Endodermal cell (in vitro differentiated cells): ENCODE data around the gene ANGPTL4. TPM values are rescaled to one million over a fixed set of nuclear protein-coding genes. Genes with fewer than 3 reads are reported as not detected.

Experiments
- DNase-seq: peaks from one replicate; pipeline ENCODE4 v3.0.0-alpha.2; 2017
- H3K27ac ChIP-seq: 2 replicates; pipeline ENCODE4 v1.5.1; 2013; ENCODE audit warnings: mild to moderate bottlenecking, low read depth, low read length, moderate library complexity
- H3K27me3 ChIP-seq: 2 replicates; pipeline ENCODE4 v1.6.1; 2013; ENCODE audit warnings: mild to moderate bottlenecking, low read length, moderate library complexity; ENCODE audit not compliant: insufficient read depth, control insufficient read depth, poor library complexity, severe bottlenecking
- H3K36me3 ChIP-seq: 2 replicates; pipeline ENCODE4 v1.7.0; 2013; ENCODE audit warnings: mild to moderate bottlenecking, low read length, moderate library complexity; ENCODE audit not compliant: control insufficient read depth, insufficient read depth
- H3K4me1 ChIP-seq: one replicate; pipeline ENCODE4 v1.7.0; 2013; ENCODE audit warnings: low read length; ENCODE audit not compliant: control insufficient read depth, insufficient read depth
- H3K4me3 ChIP-seq: 2 replicates; pipeline ENCODE4 v1.5.1; 2013; ENCODE audit warnings: mild to moderate bottlenecking, low read length, moderate library complexity
- H3K9ac ChIP-seq: 2 replicates; pipeline ENCODE4 v1.6.1; 2013; ENCODE audit warnings: mild to moderate bottlenecking, low read length, moderate library complexity; ENCODE audit not compliant: poor library complexity, severe bottlenecking; ENCODE audit errors: extremely low read depth
- H3K9me3 ChIP-seq: 2 replicates; pipeline ENCODE4 v1.6.1; 2013; ENCODE audit warnings: mild to moderate bottlenecking, low read length, moderate library complexity; ENCODE audit not compliant: control insufficient read depth
- H3K27ac Mint-ChIP-seq: 2 replicates; pipeline ENCODE4 v1.8.0; 2020; ENCODE audit warnings: mixed read lengths
- H3K27me3 Mint-ChIP-seq: 2 replicates; pipeline ENCODE4 v1.8.0; 2021; ENCODE audit warnings: mild to moderate bottlenecking, mixed read lengths; ENCODE audit not compliant: insufficient read depth
- H3K36me3 Mint-ChIP-seq: 2 replicates; pipeline ENCODE4 v1.8.0; 2020; ENCODE audit warnings: low read depth, mixed read lengths
- H3K4me1 Mint-ChIP-seq: 2 replicates; pipeline ENCODE4 v1.8.0; 2020; ENCODE audit warnings: mixed read lengths
- H3K4me3 Mint-ChIP-seq: 2 replicates; pipeline ENCODE4 v1.8.0; 2020; ENCODE audit warnings: mild to moderate bottlenecking, moderate library complexity, mixed read lengths
- H3K9me3 Mint-ChIP-seq: 2 replicates; pipeline ENCODE4 v1.8.0; 2020; ENCODE audit warnings: mild to moderate bottlenecking, mixed read lengths
- WGBS, 2 experiments: methylation state at CpG; one replicate each; pipeline versions ENCODE4 v1.1.5 to v1.1.7; 2013; ENCODE audit warnings: missing lambda C conversion rate in 2 of 2, mixed read lengths in 1 of 2; ENCODE audit not compliant: insufficient coverage in 1 of 2, insufficient read length in 1 of 2; 5-methylcytosine and 5-hydroxymethylcytosine counted together
- total RNA-seq, 2 donors: library from RNA; stranded (reverse); fragmentation: NEBNext Ultra II Directional in 1 of 2; extraction: Animal tissue kit (Norgen Biotek cat#: 25700) in 1 of 2; gene quantifications; 2 replicates in 1 of 2; 3 replicates in 1 of 2; pipeline ENCODE4 v1.2.1, GENCODE V29; 2021
- TF ChIP-seq, protein P1 (sequence below): fragments of 200-600 bp; sonication (generic); conservative IDR thresholded peaks from 2 replicates; pipeline ENCODE4 v1.5.0; 2021; ENCODE audit warnings: antibody characterized with exemption, mild to moderate bottlenecking

The ANGPTL4 gene
- total RNA-seq, 2 donors from 2014 or later: 10.9 to 13.2 TPM

DNA sequence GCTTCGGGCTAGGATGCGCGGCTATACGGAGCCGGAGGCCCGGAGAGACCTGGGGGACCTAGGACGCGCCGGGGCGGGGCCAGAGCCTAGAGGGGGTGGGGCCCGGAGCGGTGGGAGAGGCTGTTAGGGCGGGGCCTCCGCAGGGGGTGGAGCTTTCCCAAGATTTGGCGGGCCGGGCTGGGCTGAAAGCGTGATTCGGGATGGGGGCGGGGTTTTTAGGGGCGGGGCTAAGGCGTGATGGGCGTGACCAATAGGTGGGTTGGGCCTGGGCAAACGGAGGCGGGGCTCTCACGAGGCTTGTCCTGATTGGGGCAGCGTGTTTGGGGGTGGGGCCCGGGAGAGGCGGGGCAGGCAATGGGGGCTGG is 26.6 kb downstream of the ANGPTL4 start:
- Mint-ChIP-seq H3K4me1 (peaks cover 7% of the 10 kb centered on the region), H3K9me3 (peaks cover 14% of the 10 kb centered on the region), H3K27me3 (no peaks in the 10 kb centered on the region), H3K27ac (peak overlapping the region; percentile 52), H3K36me3 (peaks cover 24% of the 10 kb centered on the region), H3K4me3 (peak overlapping the region; percentile 79)
- H3K27ac ChIP-seq: peak overlapping the region; percentile 100
- TF ChIP-seq, protein P1, sequence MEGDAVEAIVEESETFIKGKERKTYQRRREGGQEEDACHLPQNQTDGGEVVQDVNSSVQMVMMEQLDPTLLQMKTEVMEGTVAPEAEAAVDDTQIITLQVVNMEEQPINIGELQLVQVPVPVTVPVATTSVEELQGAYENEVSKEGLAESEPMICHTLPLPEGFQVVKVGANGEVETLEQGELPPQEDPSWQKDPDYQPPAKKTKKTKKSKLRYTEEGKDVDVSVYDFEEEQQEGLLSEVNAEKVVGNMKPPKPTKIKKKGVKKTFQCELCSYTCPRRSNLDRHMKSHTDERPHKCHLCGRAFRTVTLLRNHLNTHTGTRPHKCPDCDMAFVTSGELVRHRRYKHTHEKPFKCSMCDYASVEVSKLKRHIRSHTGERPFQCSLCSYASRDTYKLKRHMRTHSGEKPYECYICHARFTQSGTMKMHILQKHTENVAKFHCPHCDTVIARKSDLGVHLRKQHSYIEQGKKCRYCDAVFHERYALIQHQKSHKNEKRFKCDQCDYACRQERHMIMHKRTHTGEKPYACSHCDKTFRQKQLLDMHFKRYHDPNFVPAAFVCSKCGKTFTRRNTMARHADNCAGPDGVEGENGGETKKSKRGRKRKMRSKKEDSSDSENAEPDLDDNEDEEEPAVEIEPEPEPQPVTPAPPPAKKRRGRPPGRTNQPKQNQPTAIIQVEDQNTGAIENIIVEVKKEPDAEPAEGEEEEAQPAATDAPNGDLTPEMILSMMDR: no peak
- peaks cover 10% of the 10 kb centered on the region for H3K36me3 ChIP-seq
- peak; percentile 100 for DNase-seq
- peak overlapping the region; percentile 98 for H3K9ac ChIP-seq
- whole genome bisulfite sequencing, 2 experiments: 0% methylated on average over 27 of the region's 28 CpGs; no CpG with 5 or more reads in 1 of the 2 experiments
- H3K4me3 ChIP-seq: peak overlapping the region; percentile 81
- peaks cover 11% of the 10 kb centered on the region for H3K4me1 ChIP-seq
- peaks cover 15% of the 10 kb centered on the region for H3K9me3 ChIP-seq
- H3K27me3 ChIP-seq: no peaks in the 10 kb centered on the region

DNA sequence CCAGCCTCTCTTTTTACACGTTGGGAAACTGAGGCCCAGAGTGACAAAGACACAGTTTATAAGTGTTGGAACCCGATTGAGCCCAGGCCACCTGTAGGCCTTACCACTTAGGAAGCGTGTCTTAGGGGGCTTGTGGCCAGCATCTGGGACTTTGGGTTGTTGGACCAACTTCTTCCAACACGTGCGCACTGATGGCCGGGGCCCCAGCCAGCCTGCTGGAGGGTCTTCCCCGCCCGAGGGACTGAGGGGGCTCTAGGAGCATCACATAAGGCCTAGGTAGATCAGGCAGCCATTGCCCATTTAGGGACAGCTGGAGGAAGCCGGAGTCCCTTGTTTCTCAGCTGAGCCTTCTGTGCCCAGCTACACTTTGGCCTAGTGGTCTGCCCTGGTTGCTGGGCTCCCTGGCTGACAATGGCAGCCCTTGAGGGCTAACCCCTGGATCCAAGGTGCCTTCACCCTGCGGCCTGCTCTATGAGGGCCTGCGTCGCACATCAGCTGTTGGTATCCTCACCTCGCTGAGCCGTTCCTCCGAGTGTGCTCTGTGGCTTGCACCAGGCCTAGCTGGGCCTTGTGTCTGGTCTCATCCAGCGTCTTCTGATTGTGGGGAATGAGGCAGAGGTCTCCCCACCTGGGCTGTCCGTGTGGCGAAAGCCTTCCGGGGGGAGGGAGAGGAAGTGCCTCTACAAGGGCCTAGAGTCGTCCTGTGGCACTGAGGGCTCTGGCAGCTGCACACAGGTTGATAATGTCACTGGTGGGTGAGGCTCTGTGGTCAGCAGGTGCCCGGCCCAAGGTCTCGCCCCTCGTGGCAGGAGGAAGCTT is 27.5 kb downstream of the ANGPTL4 start:
- H3K4me1 Mint-ChIP-seq: peaks cover 4% of the 10 kb centered on the region
- H3K36me3 ChIP-seq: peaks cover 10% of the 10 kb centered on the region
- H3K9me3 ChIP-seq: peaks cover 10% of the 10 kb centered on the region
- no peak overlapping the region for H3K9ac ChIP-seq
- H3K36me3 Mint-ChIP-seq: peaks cover 27% of the 10 kb centered on the region
- H3K27me3 Mint-ChIP-seq: no peaks in the 10 kb centered on the region
- H3K27ac ChIP-seq: no peak overlapping the region
- TF ChIP-seq, protein P1: no peak
- no peak for DNase-seq
- H3K27ac Mint-ChIP-seq: peak overlapping the region; percentile 68
- peak overlapping the region; percentile 79 for H3K4me3 Mint-ChIP-seq
- WGBS, 2 experiments: 88 to 89% methylated on average over 19 to 23 of the region's 23 CpGs
- H3K4me1 ChIP-seq: peaks cover 11% of the 10 kb centered on the region
- peaks cover 9% of the 10 kb centered on the region for H3K9me3 Mint-ChIP-seq
- peak overlapping the region; percentile 79 for H3K4me3 ChIP-seq
- no peaks in the 10 kb centered on the region for H3K27me3 ChIP-seq

DNA sequence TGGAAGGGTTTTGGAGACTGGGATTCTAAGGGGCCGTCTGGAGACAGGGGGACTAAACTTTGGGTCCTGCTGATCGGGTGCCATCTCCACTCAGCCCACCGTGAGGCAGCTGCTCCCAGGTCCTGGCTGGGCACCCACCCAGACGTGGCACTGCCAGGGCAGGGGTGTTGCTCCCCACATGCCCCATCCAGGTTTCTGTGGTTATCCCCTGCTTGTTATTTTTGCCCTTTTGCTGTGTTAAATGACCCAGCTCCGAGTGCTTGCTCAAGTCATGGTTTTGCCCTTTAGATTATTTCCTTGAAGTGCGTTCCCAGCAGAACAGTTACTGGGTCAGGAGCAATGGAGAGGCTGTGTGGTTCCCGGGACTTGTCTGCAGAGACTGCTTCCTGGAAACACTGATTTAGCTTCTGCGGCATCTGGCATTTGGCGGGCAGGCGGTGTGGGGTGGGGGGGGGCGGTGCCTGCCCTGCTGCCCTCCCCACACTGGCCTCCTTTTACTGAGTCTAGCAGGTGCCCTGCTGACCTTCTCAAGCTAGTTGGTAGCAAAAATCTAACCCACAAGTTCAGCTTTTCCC is 28.1 kb downstream of the ANGPTL4 start:
- no peak overlapping the region for H3K9ac ChIP-seq
- H3K27me3 ChIP-seq: no peaks in the 10 kb centered on the region
- peak overlapping the region; percentile 68 for H3K27ac Mint-ChIP-seq
- H3K4me3 ChIP-seq: no peak overlapping the region
- H3K4me1 ChIP-seq: peaks cover 11% of the 10 kb centered on the region
- peaks cover 3% of the 10 kb centered on the region for H3K9me3 ChIP-seq
- H3K9me3 Mint-ChIP-seq: peaks cover 2% of the 10 kb centered on the region
- H3K36me3 Mint-ChIP-seq: peaks cover 26% of the 10 kb centered on the region
- no peak overlapping the region for H3K4me3 Mint-ChIP-seq
- H3K36me3 ChIP-seq: peaks cover 5% of the 10 kb centered on the region
- H3K27me3 Mint-ChIP-seq: no peaks in the 10 kb centered on the region
- TF ChIP-seq, protein P1: no peak
- 89% methylated on average over 10 to 11 of the region's 11 CpGs for WGBS, 2 experiments
- H3K27ac ChIP-seq: no peak overlapping the region
- no peak for DNase-seq
- peaks cover 8% of the 10 kb centered on the region for H3K4me1 Mint-ChIP-seq
